Measurements from ENCODE around the gene REPIN1. TPM values are rescaled to one million over a fixed set of nuclear protein-coding genes. Genes with fewer than 3 reads are reported as not detected.

The REPIN1 gene
- total RNA-seq, 1 donor from 2014 or later = 127 TPM

DNA sequence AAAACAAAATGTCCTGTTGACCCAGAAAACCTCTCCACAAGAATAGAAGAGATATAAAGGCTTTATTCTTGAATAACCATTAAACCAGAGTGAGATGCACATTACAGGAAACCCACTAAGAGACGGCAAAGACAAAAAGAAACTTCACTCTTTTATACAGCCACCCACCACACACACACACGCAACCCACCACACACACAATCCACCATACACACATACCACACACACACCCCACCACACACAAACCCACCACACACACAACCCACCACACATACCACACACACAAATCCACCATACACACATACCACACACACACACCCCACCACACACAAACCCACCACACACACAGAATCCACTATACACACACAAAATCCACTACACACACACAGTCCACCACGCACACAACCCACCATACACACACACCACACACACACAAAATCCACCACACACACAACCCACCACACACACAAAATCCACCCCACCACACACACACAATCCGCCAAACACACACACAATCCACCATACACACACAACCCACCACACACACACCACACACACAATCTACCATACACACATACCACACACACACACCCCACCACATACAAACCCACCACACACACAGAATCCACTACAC lies 9.5 kb upstream of the REPIN1 start:
- DNase-seq (ENCODE audit: low read depth) = no peak
- TF ChIP-seq, protein P1, sequence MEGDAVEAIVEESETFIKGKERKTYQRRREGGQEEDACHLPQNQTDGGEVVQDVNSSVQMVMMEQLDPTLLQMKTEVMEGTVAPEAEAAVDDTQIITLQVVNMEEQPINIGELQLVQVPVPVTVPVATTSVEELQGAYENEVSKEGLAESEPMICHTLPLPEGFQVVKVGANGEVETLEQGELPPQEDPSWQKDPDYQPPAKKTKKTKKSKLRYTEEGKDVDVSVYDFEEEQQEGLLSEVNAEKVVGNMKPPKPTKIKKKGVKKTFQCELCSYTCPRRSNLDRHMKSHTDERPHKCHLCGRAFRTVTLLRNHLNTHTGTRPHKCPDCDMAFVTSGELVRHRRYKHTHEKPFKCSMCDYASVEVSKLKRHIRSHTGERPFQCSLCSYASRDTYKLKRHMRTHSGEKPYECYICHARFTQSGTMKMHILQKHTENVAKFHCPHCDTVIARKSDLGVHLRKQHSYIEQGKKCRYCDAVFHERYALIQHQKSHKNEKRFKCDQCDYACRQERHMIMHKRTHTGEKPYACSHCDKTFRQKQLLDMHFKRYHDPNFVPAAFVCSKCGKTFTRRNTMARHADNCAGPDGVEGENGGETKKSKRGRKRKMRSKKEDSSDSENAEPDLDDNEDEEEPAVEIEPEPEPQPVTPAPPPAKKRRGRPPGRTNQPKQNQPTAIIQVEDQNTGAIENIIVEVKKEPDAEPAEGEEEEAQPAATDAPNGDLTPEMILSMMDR (conservative IDR thresholded peaks at IDR 0.05; ENCODE audit: low read depth, low read length) = no peak
- H3K4me3 ChIP-seq (ENCODE audit: low read depth, low read length) = no peak overlapping the region

DNA sequence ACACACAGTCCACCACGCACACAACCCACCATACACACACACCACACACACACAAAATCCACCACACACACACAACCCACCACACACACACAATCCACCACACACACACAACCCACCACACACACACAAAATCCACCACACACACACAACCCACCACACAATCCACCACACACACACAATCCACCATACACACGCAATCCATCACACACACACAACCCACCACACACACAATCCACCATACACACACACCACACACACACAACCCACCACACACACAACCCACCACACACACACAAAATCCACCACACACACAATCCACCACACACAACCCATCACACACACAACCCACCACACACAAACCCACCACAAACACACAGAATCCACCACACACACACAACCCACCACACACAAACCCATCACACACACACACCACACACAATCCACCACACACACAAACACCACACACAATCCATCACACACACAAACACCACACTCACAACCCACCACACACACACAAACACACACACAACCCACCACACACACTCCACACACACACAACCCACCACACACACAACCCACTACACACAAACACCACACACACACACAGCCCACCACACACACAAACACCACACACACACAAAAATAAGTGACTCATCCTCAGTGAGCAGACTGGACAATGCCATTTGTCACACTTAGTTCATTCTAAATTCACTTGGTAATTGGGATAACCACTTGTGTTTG lies 8.8 kb upstream of the REPIN1 start:
- no peak overlapping the region for H3K4me3 ChIP-seq (ENCODE audit: low read depth, low read length)
- DNase-seq (ENCODE audit: low read depth) = no peak
- TF ChIP-seq, protein P1 (conservative IDR thresholded peaks at IDR 0.05; ENCODE audit: low read depth, low read length) = no peak

DNA sequence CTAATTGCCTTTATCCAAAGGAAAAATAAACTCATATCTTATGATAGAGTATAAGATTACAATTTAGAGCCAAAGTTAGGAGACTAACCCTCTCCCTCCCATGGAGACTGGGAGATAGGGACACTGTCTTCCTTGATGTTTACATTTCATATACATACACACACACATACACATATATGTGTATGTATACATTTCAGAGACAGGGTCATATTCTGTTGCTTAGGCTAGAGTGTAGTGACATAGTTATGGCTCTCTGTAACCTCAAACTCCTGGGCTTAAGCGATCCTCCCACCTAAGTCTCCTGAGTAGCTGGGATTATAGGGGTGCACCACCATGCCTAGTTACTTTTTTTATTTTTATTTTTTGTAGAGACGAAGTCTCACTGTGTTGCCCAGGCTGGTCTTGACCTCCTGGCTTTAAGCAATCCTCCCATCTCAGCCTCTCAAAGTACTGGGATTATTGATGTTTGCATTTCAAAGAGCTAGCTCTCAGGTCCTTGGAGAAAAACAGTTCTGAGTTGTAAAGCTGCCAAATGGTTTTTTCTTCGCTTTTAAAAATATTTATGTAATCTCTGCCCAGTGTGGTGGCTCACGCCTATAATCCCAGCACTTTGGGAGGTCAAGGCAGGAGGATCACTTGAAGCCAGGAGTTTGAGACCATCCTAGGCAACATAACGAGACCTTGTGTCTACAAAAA lies 8.1 kb upstream of the REPIN1 start:
- TF ChIP-seq, protein P1 (conservative IDR thresholded peaks at IDR 0.05; ENCODE audit: low read depth, low read length) = no peak
- H3K4me3 ChIP-seq (ENCODE audit: low read depth, low read length) = no peak overlapping the region
- DNase-seq (ENCODE audit: low read depth) = no peak

DNA sequence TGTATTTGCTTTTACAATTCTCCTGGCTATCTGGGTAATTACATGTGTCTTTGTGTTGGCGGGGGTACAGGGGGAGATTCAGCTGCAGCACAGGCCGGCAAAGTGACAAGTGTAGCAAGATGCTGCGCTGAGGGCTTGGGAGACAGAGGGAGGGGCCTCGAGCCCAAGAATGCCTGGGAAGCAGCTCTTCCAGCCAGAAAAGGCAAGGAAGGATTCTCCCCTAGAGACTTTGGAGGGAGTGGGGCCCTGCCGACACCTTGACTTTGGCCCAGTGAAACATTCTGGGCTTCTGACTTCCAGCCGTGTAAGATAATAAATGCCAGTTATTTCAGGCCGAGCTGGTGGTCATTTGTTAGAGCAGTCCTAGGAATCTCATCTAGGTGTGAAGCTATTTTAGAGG lies 7.2 kb upstream of the REPIN1 start:
- TF ChIP-seq, protein P1 (conservative IDR thresholded peaks at IDR 0.05; ENCODE audit: low read depth, low read length) = no peak
- no peak overlapping the region for H3K4me3 ChIP-seq (ENCODE audit: low read depth, low read length)
- no peak for DNase-seq (ENCODE audit: low read depth)

DNA sequence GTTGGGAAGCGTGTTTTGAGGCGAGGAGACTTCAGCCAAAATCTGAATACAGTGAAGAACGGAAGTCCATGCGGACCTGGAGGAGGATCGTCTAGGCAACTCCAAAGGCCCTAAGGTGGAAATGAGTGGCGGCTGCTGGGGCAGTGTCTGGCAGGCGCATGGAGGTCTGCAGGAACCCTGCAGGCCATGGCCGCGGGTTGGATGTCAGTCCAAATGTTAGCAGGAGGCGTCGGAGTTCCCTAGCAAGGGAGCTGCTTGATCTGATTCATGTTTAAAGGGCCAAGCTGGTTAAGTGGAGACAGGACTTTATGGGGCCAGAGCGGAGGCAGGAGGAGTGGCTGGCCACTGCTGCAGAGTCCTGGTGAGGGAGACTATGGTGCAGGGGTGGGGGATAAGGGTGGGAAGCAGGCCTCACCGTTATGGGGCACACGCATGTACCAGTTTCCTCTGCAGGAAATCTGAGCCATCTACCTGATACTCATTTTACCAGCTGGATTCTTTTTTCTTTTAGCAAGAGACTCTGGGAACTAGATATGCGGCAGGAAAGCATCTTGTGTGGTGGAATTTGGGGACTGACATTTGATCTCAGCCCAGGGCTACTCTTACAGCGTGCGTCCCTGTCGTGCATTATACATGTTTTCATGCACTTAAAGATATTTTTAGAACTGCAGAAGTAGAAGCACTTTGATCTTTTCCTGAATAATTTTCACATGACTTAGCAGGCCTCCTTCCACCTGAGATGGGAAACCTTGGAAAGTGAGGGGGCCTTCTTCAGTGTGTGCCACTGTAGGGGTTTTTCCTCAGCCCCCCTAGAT lies 6.6 kb upstream of the REPIN1 start:
- H3K4me3 ChIP-seq (ENCODE audit: low read depth, low read length) = no peak overlapping the region
- no peak for DNase-seq (ENCODE audit: low read depth)
- TF ChIP-seq, protein P1 (conservative IDR thresholded peaks at IDR 0.05; ENCODE audit: low read depth, low read length) = no peak

DNA sequence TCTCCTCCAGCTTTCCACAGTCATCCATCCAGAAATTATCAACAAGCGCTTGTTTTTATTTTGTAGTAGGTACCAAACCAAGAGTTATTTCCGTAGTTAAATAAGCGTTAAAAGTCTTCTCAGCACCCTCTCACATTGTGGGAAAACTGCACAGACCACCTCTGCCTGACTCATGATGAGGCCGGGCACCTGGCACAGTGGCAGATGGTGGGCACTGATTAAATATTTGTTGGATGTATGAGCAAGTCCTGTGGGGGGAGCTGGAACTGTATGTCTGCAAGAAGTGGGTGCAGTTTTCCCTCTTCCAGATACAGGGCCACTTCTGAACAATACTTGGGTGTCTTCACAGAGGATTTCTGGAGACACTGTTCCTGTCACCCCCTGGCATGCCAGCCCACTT lies 5.3 kb upstream of the REPIN1 start:
- no peak overlapping the region for H3K4me3 ChIP-seq (ENCODE audit: low read depth, low read length)
- TF ChIP-seq, protein P1 (conservative IDR thresholded peaks at IDR 0.05; ENCODE audit: low read depth, low read length) = no peak
- no peak for DNase-seq (ENCODE audit: low read depth)
